CD4-positive, alpha-beta T cell (primary cell): ENCODE measurements around the gene TENM4. TPM values are rescaled to one million over a fixed set of nuclear protein-coding genes. Genes with fewer than 3 reads are reported as not detected.

ENCODE experiments used
- ATAC-seq: fragments of 200-7000 bp; cut with Tn5 transposase; one replicate; pipeline ENCODE4 v1.10.0; 2022; ENCODE audit warnings: mild to moderate bottlenecking; ENCODE audit not compliant: poor library complexity
- CTCF ChIA-PET: fragments of 350-600 bp; sonication (Branson Sonifier 250); formaldehyde crosslinking; loops from one replicate; lab custom pipeline; 2021; ENCODE audit warnings: antibody characterized with exemption, inconsistent platforms; lab: Charles Lee
- POLR2A ChIA-PET: fragments of 350-600 bp; sonication (Branson Sonifier 250); formaldehyde crosslinking; loops from one replicate; lab custom pipeline; 2021; ENCODE audit warnings: antibody characterized with exemption, inconsistent platforms; lab: Charles Lee
- DNase-seq, 14 experiments: peaks; one replicate each; pipeline ENCODE4 v3.0.0-alpha.2; 2013 to 2020; ENCODE audit warnings: mixed read lengths in 2 of 14
- H3K27ac ChIP-seq, 2 donors: one replicate each; pipeline versions ENCODE4 v1.5.1 to v1.7.0; 2013; ENCODE audit warnings: low read length in 2 of 2, low read depth in 1 of 2, mild to moderate bottlenecking in 1 of 2
- H3K27me3 ChIP-seq, 2 experiments: 1 replicate in 1 of 2; 2 replicates in 1 of 2; pipeline versions ENCODE4 v1.6.1 to v1.7.0; 2013; ENCODE audit warnings: low read length in 2 of 2, control low read depth in 1 of 2, mild to moderate bottlenecking in 1 of 2, moderate library complexity in 1 of 2; ENCODE audit not compliant: insufficient read depth in 2 of 2, control insufficient read depth in 1 of 2
- H3K36me3 ChIP-seq: one replicate; pipeline ENCODE4 v1.6.1; 2013; ENCODE audit warnings: low read length, control low read depth; ENCODE audit not compliant: insufficient read depth
- H3K4me1 ChIP-seq: one replicate; pipeline ENCODE4 v1.6.1; 2013; ENCODE audit warnings: low read length, control low read depth; ENCODE audit not compliant: insufficient read depth
- H3K4me3 ChIP-seq: one replicate; pipeline ENCODE4 v1.5.1; 2013; ENCODE audit warnings: mild to moderate bottlenecking, low read length, moderate library complexity
- H3K9me3 ChIP-seq, 2 experiments: 1 replicate in 1 of 2; 2 replicates in 1 of 2; pipeline versions ENCODE4 v1.6.1 to v1.7.0; 2013; ENCODE audit warnings: low read length in 2 of 2, mild to moderate bottlenecking in 2 of 2, control low read depth in 1 of 2, moderate library complexity in 1 of 2; ENCODE audit not compliant: control insufficient read depth in 1 of 2, insufficient read depth in 1 of 2
- H3K27ac Mint-ChIP-seq: one replicate; pipeline ENCODE4 v1.8.0; 2020; ENCODE audit warnings: mixed read lengths
- H3K27me3 Mint-ChIP-seq: one replicate; pipeline ENCODE4 v1.8.0; 2021; ENCODE audit warnings: mixed read lengths
- H3K36me3 Mint-ChIP-seq: one replicate; pipeline ENCODE4 v1.8.0; 2021; ENCODE audit warnings: low read depth, mixed read lengths
- H3K4me1 Mint-ChIP-seq: one replicate; pipeline ENCODE4 v1.8.0; 2021; ENCODE audit warnings: low read depth, mixed read lengths
- H3K4me3 Mint-ChIP-seq: one replicate; pipeline ENCODE4 v1.8.0; 2020; ENCODE audit warnings: mild to moderate bottlenecking, mixed read lengths
- H3K9me3 Mint-ChIP-seq: one replicate; pipeline ENCODE4 v1.8.0; 2020; ENCODE audit warnings: mixed read lengths
- intact Hi-C, 2 experiments: fragments of 100-400 bp; cut with DNase I in 1 of 2; cut with micrococcal nuclease in 1 of 2; formaldehyde crosslinking; loops; one replicate each; pipeline versions ENCODE4 v1.15.1 to v1.9.0; 2023 to 2025; cut with DNase I, micrococcal nuclease
- total RNA-seq, 174 experiments: library from RNA in 2 of 174; stranded (reverse) in 2 of 174; gene quantifications; one replicate each; pipeline ENCODE4 v1.2.3 and lab custom pipeline; 2021 to 2026
- TF ChIP-seq, protein P1 (sequence below): fragments of 200-600 bp; IDR thresholded peaks from one replicate; pipeline ENCODE4 v1.8.0; 2022; ENCODE audit warnings: antibody characterized with exemption, mild to moderate bottlenecking

TENM4 gene
- total RNA-seq, 2 experiments from 2014 or later = 0.22 to 0.31 TPM

DNA sequence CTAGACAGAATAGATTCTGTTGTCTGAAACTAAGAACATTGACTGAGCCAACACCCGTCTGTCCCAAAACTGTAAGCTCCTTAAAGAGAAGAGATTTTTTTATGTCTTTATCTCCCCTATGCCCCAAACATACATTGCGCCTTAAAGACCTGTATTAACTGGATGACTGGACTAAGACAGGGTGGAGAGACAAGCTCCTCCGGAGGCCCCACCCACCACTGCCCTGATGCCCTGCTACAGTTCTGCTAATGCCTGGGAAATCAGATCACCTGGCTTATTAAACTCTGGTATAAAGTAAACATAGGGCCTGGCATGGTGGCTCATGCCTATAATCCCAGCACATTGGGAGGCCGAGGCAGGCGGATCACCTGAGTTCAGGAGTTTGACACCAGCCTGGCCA lies 203.7 kb downstream of the TENM4 start:
- TF ChIP-seq, protein P1, sequence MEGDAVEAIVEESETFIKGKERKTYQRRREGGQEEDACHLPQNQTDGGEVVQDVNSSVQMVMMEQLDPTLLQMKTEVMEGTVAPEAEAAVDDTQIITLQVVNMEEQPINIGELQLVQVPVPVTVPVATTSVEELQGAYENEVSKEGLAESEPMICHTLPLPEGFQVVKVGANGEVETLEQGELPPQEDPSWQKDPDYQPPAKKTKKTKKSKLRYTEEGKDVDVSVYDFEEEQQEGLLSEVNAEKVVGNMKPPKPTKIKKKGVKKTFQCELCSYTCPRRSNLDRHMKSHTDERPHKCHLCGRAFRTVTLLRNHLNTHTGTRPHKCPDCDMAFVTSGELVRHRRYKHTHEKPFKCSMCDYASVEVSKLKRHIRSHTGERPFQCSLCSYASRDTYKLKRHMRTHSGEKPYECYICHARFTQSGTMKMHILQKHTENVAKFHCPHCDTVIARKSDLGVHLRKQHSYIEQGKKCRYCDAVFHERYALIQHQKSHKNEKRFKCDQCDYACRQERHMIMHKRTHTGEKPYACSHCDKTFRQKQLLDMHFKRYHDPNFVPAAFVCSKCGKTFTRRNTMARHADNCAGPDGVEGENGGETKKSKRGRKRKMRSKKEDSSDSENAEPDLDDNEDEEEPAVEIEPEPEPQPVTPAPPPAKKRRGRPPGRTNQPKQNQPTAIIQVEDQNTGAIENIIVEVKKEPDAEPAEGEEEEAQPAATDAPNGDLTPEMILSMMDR = no peak
- ChIA-PET POLR2A (no interaction called here), CTCF (no interaction called here)
- Histone ChIP-seq H3K4me3 (no peak overlapping the region), H3K27me3 (peaks cover 0 to 2% of the 10 kb centered on the region in 2 experiments), H3K9me3 (no peaks in the 10 kb centered on the region), H3K36me3 (no peaks in the 10 kb centered on the region), H3K4me1 (no peaks in the 10 kb centered on the region), H3K27ac (no peak overlapping the region)
- Mint-ChIP-seq H3K36me3 (no peaks in the 10 kb centered on the region), H3K4me3 (no peak overlapping the region), H3K27ac (no peak overlapping the region), H3K4me1 (no peaks in the 10 kb centered on the region), H3K27me3 (no peaks in the 10 kb centered on the region), H3K9me3 (no peaks in the 10 kb centered on the region)
- intact Hi-C loops = no loop called here
- DNase-seq (no peak), ATAC-seq (no peak)

DNA sequence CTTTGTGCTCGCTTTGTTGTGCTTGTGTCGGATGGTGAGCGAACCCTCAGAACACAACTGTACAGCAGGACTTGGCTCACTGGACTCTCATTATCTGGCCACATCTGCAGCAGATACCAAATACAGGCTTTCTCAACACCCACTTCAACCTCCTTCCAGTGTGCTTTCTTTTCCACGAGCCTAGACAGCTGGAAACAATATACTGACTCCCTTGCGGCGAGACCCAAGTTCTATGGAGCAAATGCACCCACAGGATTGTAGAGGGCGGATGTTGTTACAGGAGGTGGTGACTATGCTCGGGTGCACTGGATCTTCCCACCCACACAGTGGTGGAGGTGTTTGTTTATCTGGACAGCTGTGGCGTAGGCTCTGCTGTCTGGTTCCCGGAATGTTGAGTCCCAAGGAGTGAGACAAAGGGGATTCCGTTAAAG lies 204.3 kb downstream of the TENM4 start:
- no peak for ATAC-seq
- TF ChIP-seq, protein P1 = no peak
- Histone ChIP-seq H3K27me3 (peaks cover 0 to 2% of the 10 kb centered on the region in 2 experiments), H3K27ac (no peak overlapping the region), H3K36me3 (no peaks in the 10 kb centered on the region), H3K9me3 (no peaks in the 10 kb centered on the region), H3K4me3 (no peak overlapping the region), H3K4me1 (no peaks in the 10 kb centered on the region)
- ChIA-PET POLR2A (no interaction called here), CTCF (no interaction called here)
- no peaks in the 10 kb centered on the region for H3K9me3 Mint-ChIP-seq
- no peaks in the 10 kb centered on the region for H3K27me3 Mint-ChIP-seq
- H3K4me3 Mint-ChIP-seq = no peak overlapping the region
- H3K36me3 Mint-ChIP-seq = no peaks in the 10 kb centered on the region
- no peak for DNase-seq
- intact Hi-C loops = no loop called here
- no peaks in the 10 kb centered on the region for H3K4me1 Mint-ChIP-seq
- H3K27ac Mint-ChIP-seq = no peak overlapping the region

DNA sequence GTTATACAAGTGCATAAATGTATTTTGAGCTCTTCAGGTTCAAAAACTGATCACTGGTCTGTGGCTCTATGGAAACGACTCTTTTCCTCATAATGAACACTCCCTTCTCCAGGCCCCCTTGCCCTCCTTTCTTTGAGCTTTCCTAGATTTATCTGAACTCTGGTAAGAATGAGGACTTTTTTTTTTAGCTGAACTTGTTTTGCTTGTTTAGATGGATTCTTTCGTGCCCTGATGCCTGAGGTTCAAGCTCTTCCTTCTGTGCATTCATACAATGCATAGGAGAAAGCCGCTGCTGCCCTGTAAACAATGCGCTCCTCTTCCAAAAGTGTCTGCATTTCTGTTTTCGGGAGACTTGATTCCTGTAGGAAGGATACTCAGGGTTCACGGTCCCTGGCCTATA lies 205.1 kb downstream of the TENM4 start:
- intact Hi-C loops = no loop called here
- H3K4me1 Mint-ChIP-seq = no peaks in the 10 kb centered on the region
- H3K27me3 ChIP-seq = peaks cover 0 to 2% of the 10 kb centered on the region in 2 experiments
- H3K9me3 Mint-ChIP-seq = no peaks in the 10 kb centered on the region
- no peaks in the 10 kb centered on the region for H3K36me3 ChIP-seq
- ChIA-PET POLR2A (no interaction called here), CTCF (no interaction called here)
- no peaks in the 10 kb centered on the region for H3K36me3 Mint-ChIP-seq
- TF ChIP-seq, protein P1 = no peak
- no peak for DNase-seq
- no peak overlapping the region for H3K4me3 ChIP-seq
- no peak overlapping the region for H3K27ac Mint-ChIP-seq
- no peaks in the 10 kb centered on the region for H3K4me1 ChIP-seq
- ATAC-seq = no peak
- H3K9me3 ChIP-seq = no peaks in the 10 kb centered on the region
- H3K27me3 Mint-ChIP-seq = no peaks in the 10 kb centered on the region
- no peak overlapping the region for H3K27ac ChIP-seq
- no peak overlapping the region for H3K4me3 Mint-ChIP-seq
